HG02970 (cell line): ENCODE measurements around the gene CCDC192.

Experiments used
- ATAC-seq: cut with Tn5 transposase; IDR thresholded peaks from one replicate; pipeline ENCODE4 v1.9.1; 2021; ENCODE audit warnings: mild to moderate bottlenecking, moderate library complexity, moderate number of reproducible peaks; ENCODE audit not compliant: unreplicated experiment, low FRiP score

CCDC192 gene

DNA sequence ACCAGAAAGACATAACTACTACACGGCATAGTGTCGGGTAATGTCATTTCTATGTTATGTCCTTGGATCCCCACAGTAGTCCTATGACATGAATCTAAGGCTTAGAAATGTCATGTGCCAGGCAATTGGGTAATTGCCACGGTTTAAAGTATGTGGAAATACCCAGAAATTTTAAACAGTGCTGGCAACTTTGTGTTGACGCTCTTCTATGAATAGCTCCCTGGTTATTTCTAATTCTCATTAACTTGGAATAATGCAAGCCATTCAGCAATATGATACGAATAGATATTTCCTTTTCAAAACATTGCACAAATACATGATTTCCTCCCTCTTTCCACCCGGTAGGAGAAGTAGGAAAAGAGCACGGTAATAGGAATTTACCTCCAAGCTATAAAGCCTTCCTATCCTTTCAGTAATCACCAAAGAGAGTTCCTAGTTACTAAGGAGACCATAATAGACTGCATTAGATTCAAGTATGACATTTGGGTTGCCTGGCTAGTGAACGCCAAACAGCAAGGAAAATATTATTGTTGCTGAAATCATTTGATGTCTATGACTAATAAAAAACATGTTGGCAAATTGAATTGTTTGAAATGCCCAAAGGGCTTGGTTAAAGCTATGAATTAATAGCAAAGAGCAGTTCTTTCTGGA lies 168.4 kb downstream of the CCDC192 start:
- ATAC-seq = no peak

GRCh38 chr5:127872494-127872893 lies 169.3 kb downstream of the CCDC192 start:
- no peak for ATAC-seq

- ATAC-seq = peak; percentile 85
These were observed 172.2 kb downstream of the CCDC192 start for GRCh38 chr5:127875235-127876021.

DNA sequence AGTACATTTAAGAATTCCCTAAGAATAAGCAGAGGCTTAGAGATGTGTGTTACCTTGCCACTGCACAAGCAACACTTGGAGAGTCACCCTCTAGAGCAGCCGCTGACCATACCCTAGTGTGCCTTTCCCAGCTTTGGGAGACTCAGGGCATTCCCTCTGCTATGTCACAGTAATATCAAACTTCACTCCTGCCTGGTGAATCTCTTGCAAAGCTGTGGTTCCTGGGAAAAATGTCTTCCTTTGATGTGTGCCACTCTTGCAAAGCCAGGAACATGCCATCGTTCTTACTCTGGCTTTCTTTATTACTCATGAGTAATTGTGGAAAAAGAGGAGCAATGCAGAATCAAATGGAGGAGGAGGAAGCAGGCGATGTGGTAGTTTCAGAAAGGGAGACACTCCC lies 173.2 kb downstream of the CCDC192 start:
- no peak for ATAC-seq

DNA sequence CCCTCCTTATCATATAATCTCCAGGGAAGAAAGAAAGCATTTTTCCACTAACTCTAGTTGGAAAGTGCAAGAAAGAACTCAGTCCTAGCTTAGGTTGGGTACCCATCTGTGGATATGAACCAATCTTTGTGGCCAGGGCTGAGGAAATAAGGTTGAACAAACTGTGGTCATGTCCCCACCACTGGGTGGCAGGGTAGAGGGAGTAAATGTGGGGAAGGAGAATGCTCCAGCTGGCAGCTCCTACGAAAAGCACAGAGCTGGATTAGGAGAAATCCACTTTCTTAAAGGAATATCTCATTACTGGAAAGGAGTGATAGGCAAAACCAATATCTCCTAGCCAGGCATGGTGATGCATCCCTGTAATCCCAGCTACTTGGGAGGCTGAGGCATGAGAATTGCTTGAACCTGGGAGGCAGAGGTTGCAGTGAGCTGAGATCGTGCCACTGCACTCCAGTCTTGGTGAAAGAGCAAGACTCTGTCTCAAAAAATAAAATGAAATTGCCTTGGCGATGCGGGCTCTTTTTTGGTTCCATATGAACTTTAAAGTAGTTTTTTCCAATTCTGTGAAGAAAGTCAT lies 175.1 kb downstream of the CCDC192 start:
- no peak for ATAC-seq

DNA sequence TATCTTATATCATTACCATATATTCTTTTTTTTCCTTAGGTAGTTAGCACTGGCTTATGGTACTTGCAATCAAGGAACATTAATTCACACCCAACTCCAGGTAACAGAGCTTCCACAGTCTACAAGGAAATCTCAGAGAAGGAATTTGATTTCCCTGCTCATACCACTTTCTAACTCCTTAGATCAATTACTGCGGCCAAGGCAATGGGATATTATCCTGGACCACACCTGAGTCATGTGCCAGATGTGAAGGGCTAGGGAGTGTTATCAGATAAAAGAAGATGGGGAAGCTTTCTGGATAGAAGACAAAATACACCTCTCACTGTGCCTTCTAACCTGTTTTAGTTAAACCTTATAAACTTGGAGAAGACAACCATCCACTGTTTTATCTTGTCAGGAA lies 181.2 kb downstream of the CCDC192 start:
- no peak for ATAC-seq

DNA sequence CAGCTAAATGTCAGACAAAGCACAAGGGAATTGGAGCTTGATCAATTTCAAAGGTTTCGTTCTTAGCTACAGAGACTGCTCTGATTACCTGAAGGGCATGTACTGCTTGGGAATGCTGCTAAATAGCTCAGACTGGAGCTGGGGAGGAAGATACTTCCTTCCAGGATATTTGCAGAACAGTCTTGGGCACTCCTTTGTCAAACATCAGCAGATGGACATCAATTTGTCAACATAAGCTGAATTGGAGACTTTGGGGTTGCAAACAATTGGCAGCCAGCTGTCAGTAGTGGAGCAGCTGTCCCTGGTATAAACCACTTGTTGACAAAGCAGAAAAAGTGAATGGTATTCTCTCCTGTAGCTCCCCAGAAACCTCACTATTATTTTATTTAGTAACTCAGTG lies 182.0 kb downstream of the CCDC192 start:
- no peak for ATAC-seq

DNA sequence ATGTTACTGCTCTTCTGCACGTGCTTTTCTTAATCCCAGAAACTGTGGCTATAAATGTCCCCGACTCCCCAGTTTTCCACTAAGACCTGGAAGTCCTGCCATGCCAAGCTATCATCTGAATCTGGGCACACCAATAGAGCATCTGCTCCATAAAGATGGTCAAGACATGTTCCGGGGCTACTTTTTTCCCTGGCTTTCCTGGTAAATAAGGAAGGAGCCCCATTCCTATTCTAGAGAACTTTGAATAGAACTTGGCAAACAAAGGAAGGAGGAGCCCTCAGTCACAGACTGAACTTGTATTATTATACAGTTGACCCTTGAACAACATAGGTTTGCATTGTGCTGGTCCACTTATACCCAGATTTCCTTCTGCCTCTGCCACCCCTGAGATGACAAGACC lies 182.9 kb downstream of the CCDC192 start:
- ATAC-seq = no peak

GRCh38 chr5:127887282-127887681 lies 184.1 kb downstream of the CCDC192 start:
- no peak for ATAC-seq

GRCh38 chr5:127891942-127892341 lies 188.8 kb downstream of the CCDC192 start:
- ATAC-seq = no peak

DNA sequence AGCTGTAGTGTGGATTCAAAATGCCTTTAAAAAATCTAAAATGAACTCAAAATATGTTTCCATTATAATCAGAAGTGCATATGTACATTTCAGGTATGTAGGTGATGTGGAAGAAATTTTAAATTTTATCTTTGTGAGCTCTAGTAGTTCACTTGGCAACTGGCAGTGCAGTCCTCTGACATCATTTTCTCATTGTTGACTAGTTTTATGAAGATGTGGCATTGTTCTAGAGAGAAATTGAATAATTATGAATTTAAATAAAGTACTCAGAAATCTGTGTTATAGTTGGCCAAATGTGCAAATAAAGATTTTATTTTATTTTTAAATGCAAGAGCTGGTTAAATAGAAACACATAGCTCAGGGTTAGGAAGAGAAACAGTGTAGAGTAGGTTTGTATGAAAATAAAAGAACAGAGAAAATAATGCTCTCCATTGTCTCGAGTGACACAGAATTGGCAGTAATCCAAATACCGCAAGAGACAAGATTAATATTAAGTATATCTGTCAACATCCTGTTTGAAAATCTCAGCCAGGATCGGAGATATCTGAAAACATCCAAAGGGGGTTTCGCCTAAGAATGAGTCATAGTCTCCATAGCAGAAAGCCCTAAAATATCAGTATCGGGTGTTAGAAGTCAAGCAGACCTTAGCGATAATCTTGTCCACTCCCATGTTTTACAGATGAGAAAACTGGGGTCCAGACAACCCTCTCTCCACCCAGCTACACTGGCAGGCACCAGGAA lies 189.4 kb downstream of the CCDC192 start:
- ATAC-seq = no peak

- ATAC-seq = no peak
These were observed 190.0 kb downstream of the CCDC192 start for GRCh38 chr5:127893232-127893631.

- no peak for ATAC-seq
These were observed 191.3 kb downstream of the CCDC192 start for GRCh38 chr5:127894461-127894860.

GRCh38 chr5:127898551-127899213 lies 195.5 kb downstream of the CCDC192 start:
- no peak for ATAC-seq

DNA sequence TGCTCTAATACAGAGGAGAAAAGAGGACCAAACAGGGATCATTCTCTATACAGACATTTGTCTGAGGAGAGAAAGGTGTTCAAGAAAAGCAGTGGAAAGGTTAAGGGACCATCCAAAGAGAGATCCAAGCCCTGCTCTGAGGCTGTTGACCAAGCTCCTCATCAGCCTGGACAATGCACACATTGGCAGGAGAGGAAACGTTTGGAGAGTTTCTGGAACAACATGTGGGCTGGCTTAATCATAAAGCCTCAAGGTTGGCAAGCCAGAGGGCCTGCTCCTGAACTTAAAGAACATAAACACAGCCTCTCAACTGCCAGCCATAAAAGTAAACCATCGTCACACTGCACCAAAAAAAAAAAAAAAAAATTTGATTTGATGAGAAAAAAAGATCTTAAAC lies 196.0 kb downstream of the CCDC192 start:
- ATAC-seq = no peak

DNA sequence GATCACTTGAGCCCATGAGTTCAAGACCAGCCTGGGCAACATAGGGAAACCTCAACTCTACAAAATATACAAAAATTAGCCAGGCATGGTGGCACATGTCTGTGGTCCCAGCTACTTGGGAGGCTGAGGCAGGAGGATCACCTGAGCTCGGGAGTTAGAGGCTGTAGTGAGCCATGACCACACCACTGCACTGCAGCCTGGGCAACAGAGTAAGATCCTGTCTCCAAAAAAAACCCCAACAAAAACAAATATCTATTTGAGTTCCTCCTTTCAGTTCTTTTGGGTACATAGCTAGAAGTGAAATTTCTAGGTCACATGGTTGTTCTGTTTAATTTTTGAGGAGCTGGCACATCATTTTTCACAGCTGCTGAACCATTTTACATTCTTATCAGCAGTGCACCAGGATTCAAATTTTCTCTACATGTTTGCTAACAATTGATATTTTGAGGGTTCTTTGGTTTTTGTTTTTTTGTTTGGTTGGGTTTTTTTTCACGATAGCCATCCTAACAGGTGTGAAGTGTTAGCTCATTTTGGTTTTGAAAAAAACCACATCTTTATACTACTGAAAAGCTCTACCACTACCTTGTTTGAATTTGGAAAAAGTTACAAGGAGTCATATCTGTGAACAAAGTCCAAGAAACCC lies 203.5 kb downstream of the CCDC192 start:
- ATAC-seq = no peak

- ATAC-seq = no peak
These were observed 204.7 kb downstream of the CCDC192 start for GRCh38 chr5:127907907-127908306.

DNA sequence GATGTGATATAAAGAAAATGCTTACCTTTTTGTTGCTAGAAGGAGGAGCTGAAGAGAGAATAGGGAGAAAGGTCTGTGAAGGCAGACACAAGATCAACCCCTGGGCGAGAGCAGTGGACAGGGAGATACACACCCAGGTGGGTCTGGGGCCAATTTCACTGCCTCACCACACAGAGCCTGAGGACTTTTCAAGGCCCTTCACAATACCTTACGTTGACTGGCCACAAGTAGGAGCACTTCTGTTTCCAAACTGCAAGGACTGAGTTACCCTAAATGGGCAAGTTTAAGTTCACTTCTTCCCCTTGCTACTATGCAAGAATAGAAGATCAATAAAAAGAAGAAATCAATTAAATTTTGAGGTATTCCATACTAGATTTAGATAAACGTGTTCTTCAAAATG lies 205.9 kb downstream of the CCDC192 start:
- no peak for ATAC-seq

- ATAC-seq = no peak
These were observed 206.6 kb downstream of the CCDC192 start for GRCh38 chr5:127909821-127910220.

- no peak for ATAC-seq
These were observed 207.2 kb downstream of the CCDC192 start for GRCh38 chr5:127910307-127910956.
